Measurements from ENCODE around the gene FADS1. TPM values are rescaled to one million over a fixed set of nuclear protein-coding genes. Genes with fewer than 3 reads are reported as not detected.

FADS1 gene
- total RNA-seq, 1 experiment from 2014 or later, result 116 TPM

DNA sequence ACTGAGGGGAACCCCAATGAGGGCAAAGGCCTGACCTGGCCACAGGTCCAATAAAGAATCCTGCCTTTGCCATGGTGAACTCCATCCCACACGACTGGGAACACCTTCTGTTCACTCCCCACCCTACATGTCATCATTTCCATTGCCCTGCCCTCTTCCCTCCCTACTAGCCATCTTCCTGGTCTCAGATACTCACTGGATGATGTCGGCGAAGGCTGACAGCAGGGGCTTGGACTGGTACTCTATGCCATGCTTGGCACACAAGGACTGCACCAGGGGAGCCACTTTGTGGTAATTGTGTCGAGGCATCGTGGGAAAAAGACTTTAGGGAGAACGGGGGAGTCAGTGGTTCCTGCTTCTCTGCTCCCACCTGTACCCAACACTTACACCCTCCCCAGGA is 14.2 kb downstream of the FADS1 start:
- TF ChIP-seq, protein P1, sequence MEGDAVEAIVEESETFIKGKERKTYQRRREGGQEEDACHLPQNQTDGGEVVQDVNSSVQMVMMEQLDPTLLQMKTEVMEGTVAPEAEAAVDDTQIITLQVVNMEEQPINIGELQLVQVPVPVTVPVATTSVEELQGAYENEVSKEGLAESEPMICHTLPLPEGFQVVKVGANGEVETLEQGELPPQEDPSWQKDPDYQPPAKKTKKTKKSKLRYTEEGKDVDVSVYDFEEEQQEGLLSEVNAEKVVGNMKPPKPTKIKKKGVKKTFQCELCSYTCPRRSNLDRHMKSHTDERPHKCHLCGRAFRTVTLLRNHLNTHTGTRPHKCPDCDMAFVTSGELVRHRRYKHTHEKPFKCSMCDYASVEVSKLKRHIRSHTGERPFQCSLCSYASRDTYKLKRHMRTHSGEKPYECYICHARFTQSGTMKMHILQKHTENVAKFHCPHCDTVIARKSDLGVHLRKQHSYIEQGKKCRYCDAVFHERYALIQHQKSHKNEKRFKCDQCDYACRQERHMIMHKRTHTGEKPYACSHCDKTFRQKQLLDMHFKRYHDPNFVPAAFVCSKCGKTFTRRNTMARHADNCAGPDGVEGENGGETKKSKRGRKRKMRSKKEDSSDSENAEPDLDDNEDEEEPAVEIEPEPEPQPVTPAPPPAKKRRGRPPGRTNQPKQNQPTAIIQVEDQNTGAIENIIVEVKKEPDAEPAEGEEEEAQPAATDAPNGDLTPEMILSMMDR (IDR thresholded peaks at IDR 0.05; ENCODE audit: insufficient read depth in 1 of 2, low read depth in 1 of 2, low read length in 1 of 2, severe bottlenecking in 1 of 2, unreplicated experiment in 1 of 2), result no peak
- peaks cover 7% of the 10 kb centered on the region for H3K4me1 Mint-ChIP-seq (ENCODE audit: low read depth, unreplicated experiment)
- intact Hi-C loops (cut with micrococcal nuclease; ENCODE audit: unreplicated experiment), result no loop called here
- H3K9me3 Mint-ChIP-seq (ENCODE audit: unreplicated experiment), result no peaks in the 10 kb centered on the region
- ChIA-PET CTCF (no interaction called here), POLR2A (interaction anchor here (1.7 kb wide), 1 partner anchor 12 kb away, joined by 6 read pairs; no protein-coding TSS in a partner anchor)
- no peaks in the 10 kb centered on the region for H3K27me3 Mint-ChIP-seq (ENCODE audit: insufficient read depth, unreplicated experiment)
- H3K4me3 ChIP-seq (ENCODE audit: low read depth, low read length), result no peak overlapping the region
- BruUV-seq (replicated peaks), result no TSS peak
- DNase-seq, result no peak
- H3K27ac Mint-ChIP-seq (ENCODE audit: unreplicated experiment), result no peak overlapping the region
- H3K27me3 ChIP-seq (replicated peaks; ENCODE audit: control insufficient read depth, insufficient read depth, low read length), result no peaks in the 10 kb centered on the region
- H3K36me3 Mint-ChIP-seq (ENCODE audit: insufficient read depth, unreplicated experiment), result peaks cover 76% of the 10 kb centered on the region
- H3K4me3 Mint-ChIP-seq (ENCODE audit: unreplicated experiment), result no peak overlapping the region
- peaks cover 6% of the 10 kb centered on the region; the same call in 1 of the 2 replicates for H3K4me1 ChIP-seq
- H3K9me3 ChIP-seq, result no peaks in the 10 kb centered on the region
- H3K36me3 ChIP-seq (ENCODE audit: control insufficient read depth, insufficient read depth, low read length), result peaks cover 7% of the 10 kb centered on the region

DNA sequence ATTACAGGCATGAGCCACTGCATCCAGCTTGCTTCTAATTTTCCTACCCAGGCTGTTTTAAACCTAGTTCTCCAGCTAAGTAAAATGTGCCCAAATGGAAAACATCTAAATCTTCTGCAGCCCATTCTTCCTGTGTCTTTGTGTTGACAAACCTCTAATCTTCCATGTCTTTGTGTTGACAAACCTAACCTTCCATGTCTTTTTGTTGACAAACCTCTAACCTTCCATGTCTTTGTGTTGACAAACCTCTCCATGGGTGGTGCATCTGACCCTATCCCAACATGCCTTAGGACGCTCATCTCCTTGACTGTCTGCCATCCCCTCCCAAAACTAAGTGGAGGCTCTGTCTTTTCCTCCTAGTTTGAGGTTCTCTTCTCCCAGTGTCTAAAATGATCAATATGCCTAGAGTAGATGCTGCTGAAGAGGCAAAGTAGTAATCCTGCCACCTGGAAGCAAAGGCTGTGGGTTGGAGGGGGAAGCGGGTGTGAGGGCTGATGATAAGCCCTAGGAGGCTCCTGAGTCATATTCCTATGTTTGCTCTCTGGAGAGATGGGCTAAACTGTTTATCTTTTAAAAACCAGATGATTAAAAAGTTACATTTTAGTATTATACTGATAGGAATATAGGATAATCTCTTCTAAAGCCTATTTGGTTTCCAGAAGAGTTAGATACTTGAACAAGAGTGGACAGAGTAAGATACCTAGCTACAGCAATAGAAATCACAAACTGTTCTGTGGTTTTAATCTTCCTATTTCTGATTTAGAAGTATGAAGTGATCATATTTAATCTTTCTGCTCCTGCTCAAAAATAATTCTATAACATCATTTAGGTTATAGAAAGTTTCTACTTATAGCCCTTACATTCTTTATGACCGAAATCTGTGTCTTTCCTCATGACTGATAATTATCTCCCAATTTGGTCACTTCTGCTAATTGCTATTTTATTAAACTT is 16.2 kb downstream of the FADS1 start:
- Histone ChIP-seq H3K4me3 (ENCODE audit: low read depth, low read length) (no peak overlapping the region), H3K4me1 (peaks cover 6% of the 10 kb centered on the region; the same call in 1 of the 2 replicates), H3K9me3 (no peaks in the 10 kb centered on the region), H3K27me3 (replicated peaks; ENCODE audit: control insufficient read depth, insufficient read depth, low read length) (no peaks in the 10 kb centered on the region), H3K36me3 (ENCODE audit: control insufficient read depth, insufficient read depth, low read length) (peaks cover 5% of the 10 kb centered on the region; the same call in 1 of the 2 replicates)
- H3K9me3 Mint-ChIP-seq (ENCODE audit: unreplicated experiment), result no peaks in the 10 kb centered on the region
- DNase-seq, result no peak
- TF ChIP-seq, protein P1 (IDR thresholded peaks at IDR 0.05; ENCODE audit: insufficient read depth in 1 of 2, low read depth in 1 of 2, low read length in 1 of 2, severe bottlenecking in 1 of 2, unreplicated experiment in 1 of 2), result no peak
- peak overlapping the region; percentile 9 for H3K27ac Mint-ChIP-seq (ENCODE audit: unreplicated experiment)
- POLR2A ChIA-PET, result interaction anchor here (0.6 kb wide), 1 partner anchor 220 kb away, joined by 3 read pairs; no protein-coding TSS in a partner anchor
- H3K27me3 Mint-ChIP-seq (ENCODE audit: insufficient read depth, unreplicated experiment), result no peaks in the 10 kb centered on the region
- no TSS peak for BruUV-seq (replicated peaks)
- peaks cover 13% of the 10 kb centered on the region for H3K4me1 Mint-ChIP-seq (ENCODE audit: low read depth, unreplicated experiment)
- intact Hi-C loops (cut with micrococcal nuclease; ENCODE audit: unreplicated experiment), result no loop called here
- peaks cover 81% of the 10 kb centered on the region for H3K36me3 Mint-ChIP-seq (ENCODE audit: insufficient read depth, unreplicated experiment)
- no peak overlapping the region for H3K4me3 Mint-ChIP-seq (ENCODE audit: unreplicated experiment)
- CTCF ChIA-PET, result interaction anchor here (1.1 kb wide), 1 partner anchor 9 kb away, joined by 3 read pairs; no protein-coding TSS in a partner anchor

DNA sequence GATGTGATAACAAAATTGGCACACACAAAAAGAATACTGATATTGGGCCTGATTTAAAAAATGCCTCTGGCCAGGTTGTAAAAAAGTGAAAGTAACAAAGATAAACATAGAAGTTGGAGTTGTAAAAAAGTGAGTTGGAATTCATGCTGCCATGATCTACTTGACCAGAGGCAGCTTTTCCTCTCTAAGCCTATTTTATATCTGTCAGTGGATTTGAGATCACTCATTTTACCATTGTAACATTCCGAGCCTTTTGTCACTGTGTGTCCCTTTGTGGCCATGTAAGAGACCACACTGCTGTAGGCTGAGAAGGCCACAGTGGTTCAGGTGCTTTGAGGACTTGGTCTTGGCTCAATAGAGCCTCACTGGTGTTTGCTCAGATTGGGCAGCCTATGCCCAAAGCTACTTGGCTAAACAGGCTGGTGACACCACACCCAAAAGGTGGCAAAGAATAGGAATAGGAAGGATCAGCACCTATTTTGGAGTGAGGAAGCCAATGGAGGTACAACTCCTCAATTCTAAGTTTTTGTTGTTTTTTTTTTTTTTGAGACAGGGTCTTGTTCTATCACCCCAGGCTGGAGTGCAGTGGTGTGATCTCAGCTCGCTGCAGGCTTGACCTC is 17.0 kb downstream of the FADS1 start:
- H3K4me1 ChIP-seq, result peaks cover 6% of the 10 kb centered on the region; the same call in 1 of the 2 replicates
- no TSS peak for BruUV-seq (replicated peaks)
- Mint-ChIP-seq H3K4me3 (ENCODE audit: unreplicated experiment) (no peak overlapping the region), H3K27ac (ENCODE audit: unreplicated experiment) (peak overlapping the region; percentile 9), H3K27me3 (ENCODE audit: insufficient read depth, unreplicated experiment) (no peaks in the 10 kb centered on the region), H3K4me1 (ENCODE audit: low read depth, unreplicated experiment) (peaks cover 13% of the 10 kb centered on the region), H3K9me3 (ENCODE audit: unreplicated experiment) (no peaks in the 10 kb centered on the region), H3K36me3 (ENCODE audit: insufficient read depth, unreplicated experiment) (peaks cover 79% of the 10 kb centered on the region)
- ChIA-PET CTCF (no interaction called here), POLR2A (no interaction called here)
- intact Hi-C loops (cut with micrococcal nuclease; ENCODE audit: unreplicated experiment), result loop anchor here (5.0 kb wide), 1 partner anchor 268 kb away; no protein-coding TSS in a partner anchor
- H3K27me3 ChIP-seq (replicated peaks; ENCODE audit: control insufficient read depth, insufficient read depth, low read length), result no peaks in the 10 kb centered on the region
- H3K9me3 ChIP-seq, result no peaks in the 10 kb centered on the region
- DNase-seq, result no peak
- H3K36me3 ChIP-seq (ENCODE audit: control insufficient read depth, insufficient read depth, low read length), result peaks cover 5% of the 10 kb centered on the region; the same call in 1 of the 2 replicates
- TF ChIP-seq, protein P1 (IDR thresholded peaks at IDR 0.05; ENCODE audit: insufficient read depth in 1 of 2, low read depth in 1 of 2, low read length in 1 of 2, severe bottlenecking in 1 of 2, unreplicated experiment in 1 of 2), result no peak
- no peak overlapping the region for H3K4me3 ChIP-seq (ENCODE audit: low read depth, low read length)

All from Caco-2 (cell line).